ENCODE measurements around the gene CFAP410. TPM values are rescaled to one million over a fixed set of nuclear protein-coding genes. Genes with fewer than 3 reads are reported as not detected.

CFAP410 gene
- total and polyA plus RNA-seq, 2 of the 13 experiments (the other 11 are each of a cell fraction or from before 2014, with no cell fraction given): 8.0 to 20.1 TPM

- TF ChIP-seq GLMP (CRISPR knock-in tag; IDR thresholded peaks at IDR 0.05; ENCODE audit: borderline replicate concordance): no peak
- TF ChIP-seq E2F1 (CRISPR knock-in tag; IDR thresholded peaks at IDR 0.05): peak; percentile 85
- peak; percentile 35 for TF ChIP-seq SRSF4 (IDR thresholded peaks at IDR 0.05; ENCODE audit: low read depth, low read length, poor library complexity, severe bottlenecking)
- no peak for TF ChIP-seq RAD51 (IDR thresholded peaks at IDR 0.05; ENCODE audit: borderline replicate concordance)
- peak; percentile 35; the same call in 1 of the 2 replicates for TF ChIP-seq HNRNPUL1 (IDR thresholded peaks at IDR 0.05; ENCODE audit: low read depth, low read length)
- no peak for TF ChIP-seq NCOA5 (CRISPR knock-in tag; IDR thresholded peaks at IDR 0.05)
- no peak for TF ChIP-seq ZNF468 (CRISPR knock-in tag; IDR thresholded peaks at IDR 0.05)
- peak; percentile 88 for TF ChIP-seq ZGPAT (CRISPR knock-in tag; IDR thresholded peaks at IDR 0.05)
- TF ChIP-seq HBP1 (CRISPR knock-in tag; IDR thresholded peaks at IDR 0.05; ENCODE audit: low read depth): peak; percentile 54; the same call in 1 of the 2 replicates
- TF ChIP-seq SMAD1 (CRISPR knock-in tag; IDR thresholded peaks at IDR 0.05; ENCODE audit: borderline replicate concordance, low read depth): peak; percentile 73; the same call in 1 of the 2 replicates
- TF ChIP-seq AGO1 (IDR thresholded peaks at IDR 0.05; ENCODE audit: low read depth, low read length, poor library complexity, severe bottlenecking): no peak
- TF ChIP-seq ZNF550 (CRISPR knock-in tag; IDR thresholded peaks at IDR 0.05; ENCODE audit: borderline replicate concordance): no peak
- TF ChIP-seq AKAP8 (CRISPR knock-in tag; IDR thresholded peaks at IDR 0.05): no peak
- no peak for TF ChIP-seq ZNF652 (CRISPR knock-in tag; IDR thresholded peaks at IDR 0.05; ENCODE audit: borderline replicate concordance, low read depth)
- peak; percentile 85; the same call in 1 of the 2 replicates for TF ChIP-seq ZNF333 (CRISPR knock-in tag; IDR thresholded peaks at IDR 0.05; ENCODE audit: borderline replicate concordance)
- TF ChIP-seq NR3C1 (CRISPR knock-in tag; IDR thresholded peaks at IDR 0.05): no peak
- no peak for TF ChIP-seq ZNF138 (CRISPR knock-in tag; IDR thresholded peaks at IDR 0.05; ENCODE audit: low read depth)
- 0 out of 2 replicates have a peak, but pooled peaks have one; percentile 62 for TF ChIP-seq PRDM4 (CRISPR knock-in tag; IDR thresholded peaks at IDR 0.05; ENCODE audit: borderline replicate concordance)
- peak; percentile 80; the same call in 1 of the 2 replicates for TF ChIP-seq ZNF766 (CRISPR knock-in tag; IDR thresholded peaks at IDR 0.05; ENCODE audit: borderline replicate concordance)
These were observed at the start of gene CFAP410 (continued) for GRCh38 chr21:44338971-44339910.
